K562 (cell line): ENCODE results near the gene RDH11. TPM values are rescaled to one million over a fixed set of nuclear protein-coding genes. Genes with fewer than 3 reads are reported as not detected.
A peak's percentile ranks its signal among the peaks of the same experiment; 100 is the strongest.

Source experiments
- ATF7 ChIP-seq: fragments of 450-650 bp; IDR thresholded peaks from 2 replicates; pipeline ENCODE4 v1.7.1; 2014; ENCODE audit warnings: mild to moderate bottlenecking, moderate library complexity
- CXXC5 ChIP-seq: fragments of 250-450 bp; sonication (Bioruptor Pico); IDR thresholded peaks from 2 replicates; pipeline ENCODE4 v1.8.0; 2022; ENCODE audit warnings: inconsistent platforms, mild to moderate bottlenecking, moderate library complexity
- DNMT1 ChIP-seq: fragments of 450-650 bp; IDR thresholded peaks from 2 replicates; pipeline ENCODE4 v1.6.1; 2016; ENCODE audit warnings: antibody characterized with exemption, mild to moderate bottlenecking
- EHMT2 ChIP-seq: fragments of 450-650 bp; IDR thresholded peaks from 2 replicates; pipeline ENCODE4 v1.6.1; 2018; ENCODE audit warnings: antibody characterized with exemption
- ERF ChIP-seq: fragments of 450-650 bp; formaldehyde crosslinking; IDR thresholded peaks from 2 replicates; pipeline ENCODE4 v1.4.0; 2020; ENCODE audit warnings: mild to moderate bottlenecking, mixed read lengths
- GTF2E2 ChIP-seq: fragments of 200-800 bp; sonication (Bioruptor generic); IDR thresholded peaks from 2 replicates; pipeline ENCODE4 v1.6.1; 2016; ENCODE audit warnings: missing genetic modification characterization, missing compliant biosample characterization
- HMG20A ChIP-seq: fragments of 450-650 bp; formaldehyde crosslinking; conservative IDR thresholded peaks from 2 replicates; pipeline ENCODE4 v1.4.0; 2020; ENCODE audit warnings: mild to moderate bottlenecking, mixed read lengths
- KLF13 ChIP-seq: fragments of 450-650 bp; IDR thresholded peaks from 2 replicates; pipeline ENCODE4 v1.6.1; 2016; ENCODE audit warnings: missing genetic modification characterization, low read depth, mild to moderate bottlenecking, missing compliant biosample characterization, moderate library complexity, borderline replicate concordance
- MTA3 ChIP-seq: fragments of 450-650 bp; formaldehyde crosslinking; IDR thresholded peaks from 2 replicates; pipeline ENCODE4 v1.6.1; 2017; ENCODE audit warnings: mild to moderate bottlenecking, borderline replicate concordance
- MTF1 ChIP-seq: fragments of 250-450 bp; sonication (Bioruptor Pico); IDR thresholded peaks from 2 replicates; pipeline ENCODE4 v1.9.0; 2021; ENCODE audit warnings: moderate library complexity, mild to moderate bottlenecking, inconsistent platforms, borderline replicate concordance
- MYC ChIP-seq, 2 experiments: fragments of 250-450 bp in 1 of 2; sonication (Bioruptor Pico) in 1 of 2; IDR thresholded peaks; 2 replicates each; pipeline versions ENCODE4 v1.5.1 to v1.6.1; 2012 to 2021; ENCODE audit warnings: low read depth in 2 of 2, borderline replicate concordance in 1 of 2, improper control_type of control experiment in 1 of 2, low read length in 1 of 2, mild to moderate bottlenecking in 1 of 2, moderate library complexity in 1 of 2
- MYNN ChIP-seq, 2 experiments: sonication (generic); formaldehyde crosslinking in 1 of 2; IDR thresholded peaks; 2 replicates each; pipeline versions ENCODE4 v1.5.0 to v1.6.1; 2016 to 2020; ENCODE audit warnings: antibody characterized with exemption in 1 of 2, missing genetic modification reagents in 1 of 2
- NFE2 ChIP-seq: IDR thresholded peaks from 2 replicates; pipeline ENCODE4 v1.6.1; 2014; ENCODE audit warnings: antibody characterized with exemption, low read depth
- POLR2A ChIP-seq: fragments of 450-650 bp; conservative IDR thresholded peaks from 2 replicates; pipeline ENCODE4 v1.6.1; 2016
- RAD21 ChIP-seq, 2 experiments: fragments of 250-450 bp in 1 of 2; fragments of 450-650 bp in 1 of 2; sonication (Bioruptor Pico) in 1 of 2; formaldehyde crosslinking in 1 of 2; IDR thresholded peaks in 1 of 2; conservative IDR thresholded peaks in 1 of 2; 2 replicates each; pipeline versions ENCODE4 v1.4.0 to v1.8.0; 2020 to 2022; ENCODE audit warnings: mild to moderate bottlenecking in 2 of 2, moderate library complexity in 1 of 2
- RBBP5 ChIP-seq: fragments of 200-600 bp; sonication (generic); IDR thresholded peaks from 2 replicates; pipeline ENCODE4 v1.6.1; 2012; ENCODE audit warnings: borderline replicate concordance, mild to moderate bottlenecking, low read length, control low read depth, inconsistent platforms; ENCODE audit not compliant: insufficient read depth, poor library complexity, severe bottlenecking
- SIN3A ChIP-seq, 2 experiments: fragments of 150-350 bp in 1 of 2; IDR thresholded peaks; 2 replicates each; pipeline ENCODE4 v1.6.1; 2011 to 2016; ENCODE audit warnings: borderline replicate concordance in 2 of 2, low read depth in 2 of 2, low read length in 2 of 2, mild to moderate bottlenecking in 2 of 2, moderate library complexity in 2 of 2; ENCODE audit not compliant: control insufficient read depth in 1 of 2
- SOX6 ChIP-seq: fragments of 450-650 bp; IDR thresholded peaks from 2 replicates; pipeline ENCODE4 v1.6.1; 2014; ENCODE audit warnings: mild to moderate bottlenecking
- TCFL5 ChIP-seq: fragments of 250-450 bp; sonication (Bioruptor Pico); conservative IDR thresholded peaks from 2 replicates; pipeline ENCODE4 v1.6.1; 2021; ENCODE audit warnings: mild to moderate bottlenecking, moderate library complexity, matching md5 sums
- UBTF ChIP-seq, 2 experiments: IDR thresholded peaks; 2 replicates each; pipeline ENCODE4 v1.6.1; 2012; ENCODE audit warnings: improper control_type of control experiment in 2 of 2, low read depth in 2 of 2, low read length in 2 of 2, borderline replicate concordance in 1 of 2
- ZBTB7A ChIP-seq: IDR thresholded peaks from 2 replicates; pipeline ENCODE4 v1.6.1; 2011; ENCODE audit warnings: low read depth, mild to moderate bottlenecking, low read length, moderate library complexity, borderline replicate concordance; ENCODE audit not compliant: control insufficient read depth
- ZFX ChIP-seq: sonication (generic); formaldehyde crosslinking; IDR thresholded peaks from 2 replicates; pipeline ENCODE4 v1.8.0; 2022; ENCODE audit warnings: mild to moderate bottlenecking, missing genetic modification reagents, moderate library complexity
- ZNF175 ChIP-seq: fragments of 200-800 bp; sonication (Bioruptor generic); IDR thresholded peaks from 2 replicates; pipeline ENCODE4 v1.6.1; 2016; ENCODE audit warnings: low read depth, mild to moderate bottlenecking, missing genetic modification characterization, missing compliant biosample characterization
- ZNF184 ChIP-seq: sonication (generic); formaldehyde crosslinking; IDR thresholded peaks from 2 replicates; pipeline ENCODE4 v1.5.0; 2020; ENCODE audit warnings: missing genetic modification reagents
- polyA plus RNA-seq, 8 experiments: library from polyadenylated mRNA; depleted of rRNA in 4 of 8; stranded (reverse) in 5 of 8; unstranded in 3 of 8; fragments of >200 nt; fragmentation: Nextera tagmentation in 2 of 8; fragmentation: Illumina TruSeq in 1 of 8; extraction: Ambion mirVana in 2 of 8; extraction: Trizol in 1 of 8; gene quantifications; 2 replicates each; pipeline versions ENCODE4 v1.2.1 to v1.2.3, GENCODE V29; 2011 to 2014; ENCODE audit warnings: inconsistent platforms in 1 of 8, missing spikeins in 1 of 8
- total RNA-seq, 7 experiments: library from RNA; depleted of rRNA in 6 of 7; stranded (reverse); fragments of >200 nt in 6 of 7; fragmentation: Illumina TruSeq in 2 of 7; extraction: Trizol in 2 of 7; gene quantifications; 2 replicates each; pipeline versions ENCODE4 v1.2.1 to v1.2.3, GENCODE V29; 2011 to 2021; ENCODE audit warnings: low replicate concordance in 1 of 7

RDH11 gene
- total and polyA plus RNA-seq, 9 of the 15 experiments (the other 6 are each of a cell fraction or from before 2014, with no cell fraction given) = 50.6 to 172 (median 70.5) TPM

- TF ChIP-seq MYNN (IDR thresholded peaks at IDR 0.05) = 0 out of 2 replicates have a peak, but pooled peaks have one; percentile 13
- TF ChIP-seq MYNN (CRISPR knock-in tag; IDR thresholded peaks at IDR 0.05) = no peak
- no peak for TF ChIP-seq ZNF184 (CRISPR knock-in tag)
- TF ChIP-seq ZFX = peak; percentile 97
- TF ChIP-seq UBTF (IDR thresholded peaks at IDR 0.05; ENCODE audit: borderline replicate concordance in 1 of 2, low read depth in 2 of 2, low read length in 2 of 2) = peak in 1 of 2 experiments; percentile 59; a peak in 1 of 4 replicates
- TF ChIP-seq HMG20A (CRISPR knock-in tag) = no peak
- TF ChIP-seq RAD21 (CRISPR knock-in tag; conservative IDR thresholded peaks at IDR 0.05 in 1 of 2, IDR thresholded peaks at IDR 0.05 in 1 of 2) = peak; percentile 23 to 28; a peak in 3 of 4 replicates
- TF ChIP-seq EHMT2 = no peak
- TF ChIP-seq GTF2E2 (tag) = peak; percentile 16; the same call in 1 of the 2 replicates
- peak; percentile 32 to 84; a peak in 1 of 4 replicates for TF ChIP-seq SIN3A (IDR thresholded peaks at IDR 0.05; ENCODE audit: borderline replicate concordance in 2 of 2, control insufficient read depth in 1 of 2, low read depth in 2 of 2, low read length in 2 of 2)
- TF ChIP-seq MYC (IDR thresholded peaks at IDR 0.05; ENCODE audit: low read depth, low read length) = 0 out of 2 replicates have a peak, but pooled peaks have one; percentile 23
- TF ChIP-seq MYC (CRISPR knock-in tag; IDR thresholded peaks at IDR 0.05; ENCODE audit: borderline replicate concordance, low read depth) = no peak
- peak; percentile 89; the same call in 1 of the 2 replicates for TF ChIP-seq ERF
- TF ChIP-seq ATF7 = peak; percentile 48; the same call in 1 of the 2 replicates
- TF ChIP-seq SOX6 = 0 out of 2 replicates have a peak, but pooled peaks have one; percentile 14
- TF ChIP-seq MTF1 (CRISPR knock-in tag) = no peak
- peak; percentile 92 for TF ChIP-seq NFE2
- TF ChIP-seq TCFL5 (CRISPR knock-in tag) = no peak
- no peak for TF ChIP-seq DNMT1
- peak; percentile 75 for TF ChIP-seq CXXC5 (CRISPR knock-in tag)
- 0 out of 2 replicates have a peak, but pooled peaks have one; percentile 19 for TF ChIP-seq ZNF175 (CRISPR knock-in tag)
- peak; percentile 35; the same call in 1 of the 2 replicates for TF ChIP-seq ZBTB7A
- peak; percentile 77 for TF ChIP-seq POLR2A
- TF ChIP-seq MTA3 = 0 out of 2 replicates have a peak, but pooled peaks have one; percentile 18
- TF ChIP-seq RBBP5 = peak; percentile 93
- TF ChIP-seq KLF13 (tag) = peak; percentile 90
These were observed 20.9 kb downstream of the RDH11 start, which contains the start of gene VTI1B (continued) for GRCh38 chr14:67674480-67675218.
